H1 (cell line): Measurements from ENCODE around the gene VAPA. TPM values are rescaled to one million over a fixed set of nuclear protein-coding genes. Genes with fewer than 3 reads are reported as not detected.

ENCODE experiments used
- CTCF ChIA-PET: fragments of 300-600 bp; sonication (Branson Sonifier 250); formaldehyde crosslinking; loops from one replicate; lab custom pipeline; 2021; ENCODE audit not compliant: partially characterized antibody; lab: Charles Lee
- POLR2A ChIA-PET: fragments of 300-600 bp; sonication (Branson Sonifier 250); formaldehyde crosslinking; loops from one replicate; lab custom pipeline; 2021; ENCODE audit warnings: inconsistent platforms; ENCODE audit not compliant: partially characterized antibody; lab: Charles Lee
- DNase-seq, 2 experiments: peaks; one replicate each; pipeline versions ENCODE4 v3.0.0 to v3.0.0-alpha.2; 2010 to 2022; ENCODE audit warnings: low spot score in 2 of 2, low read depth in 1 of 2, mixed read lengths in 1 of 2
- FAIRE-seq: peaks from 2 replicates; lab custom pipeline; 2011; peaks lifted over from hg19 to GRCh38; lab: Jason Lieb, UNC
- H2AFZ ChIP-seq: 2 replicates; pipeline ENCODE4 v1.8.1; 2012; ENCODE audit warnings: low read length, inconsistent platforms
- H2AK5ac ChIP-seq: 2 replicates; pipeline ENCODE4 v1.6.1; 2013; ENCODE audit warnings: low read depth, low read length
- H2BK120ac ChIP-seq: replicated peaks from 2 replicates; pipeline ENCODE3; 2013; ENCODE audit warnings: low read depth, low read length, inconsistent platforms
- H2BK12ac ChIP-seq: 2 replicates; pipeline ENCODE4 v1.6.1; 2013; ENCODE audit warnings: low read depth, low read length
- H2BK15ac ChIP-seq: 2 replicates; pipeline ENCODE4 v1.6.1; 2013; ENCODE audit warnings: low read length
- H2BK20ac ChIP-seq: 2 replicates; pipeline ENCODE4 v1.6.1; 2013; ENCODE audit warnings: low read length
- H2BK5ac ChIP-seq: 2 replicates; pipeline ENCODE4 v1.6.1; 2013; ENCODE audit warnings: low read depth, low read length
- H3K14ac ChIP-seq: 2 replicates; pipeline ENCODE4 v1.6.1; 2013; ENCODE audit warnings: inconsistent platforms; ENCODE audit not compliant: insufficient read length
- H3K18ac ChIP-seq: 2 replicates; pipeline ENCODE4 v1.6.1; 2013; ENCODE audit warnings: low read length; ENCODE audit errors: extremely low read depth
- H3K23ac ChIP-seq: 2 replicates; pipeline ENCODE4 v1.6.1; 2013; ENCODE audit warnings: inconsistent platforms; ENCODE audit not compliant: insufficient read length
- H3K23me2 ChIP-seq: 2 replicates; pipeline ENCODE4 v1.6.1; 2013; ENCODE audit warnings: low read depth, low read length
- H3K27ac ChIP-seq: 2 replicates; pipeline ENCODE4 v1.6.1; 2011; ENCODE audit warnings: low read depth, low read length, inconsistent platforms
- H3K27me3 ChIP-seq, 4 experiments: replicated peaks in 1 of 4; 1 replicate in 1 of 4; 2 replicates in 3 of 4; pipeline versions ENCODE4 v1.6.1 to v1.8.1; 2011 to 2013; ENCODE audit warnings: low read length in 3 of 4, mild to moderate bottlenecking in 3 of 4, inconsistent platforms in 2 of 4, mixed read lengths in 2 of 4, moderate library complexity in 1 of 4; ENCODE audit not compliant: control insufficient read depth in 3 of 4, insufficient read depth in 3 of 4; ENCODE audit errors: extremely low read depth in 1 of 4
- H3K36me3 ChIP-seq, 4 experiments: 2 replicates each; pipeline versions ENCODE4 v1.6.1 to v1.8.1; 2011 to 2013; ENCODE audit warnings: mild to moderate bottlenecking in 4 of 4, low read length in 3 of 4, moderate library complexity in 2 of 4, control low read depth in 1 of 4, inconsistent platforms in 1 of 4; ENCODE audit not compliant: insufficient read depth in 4 of 4, control insufficient read depth in 2 of 4
- H3K4ac ChIP-seq: replicated peaks from 2 replicates; pipeline ENCODE3; 2013; ENCODE audit warnings: low read length, low read depth, mixed read lengths, inconsistent platforms; ENCODE audit not compliant: insufficient read length
- H3K4me1 ChIP-seq, 4 experiments: replicated peaks in 1 of 4; 1 replicate in 1 of 4; 2 replicates in 3 of 4; pipeline versions ENCODE4 v1.6.1 to v1.8.1; 2011 to 2013; ENCODE audit warnings: low read length in 3 of 4, inconsistent platforms in 2 of 4, mixed read lengths in 1 of 4; ENCODE audit not compliant: insufficient read depth in 4 of 4, control insufficient read depth in 3 of 4
- H3K4me2 ChIP-seq, 2 experiments: 2 replicates each; pipeline versions ENCODE4 v1.6.1 to v1.8.1; 2011 to 2013; ENCODE audit warnings: low read depth in 2 of 2, low read length in 2 of 2, control low read depth in 1 of 2, inconsistent platforms in 1 of 2, mild to moderate bottlenecking in 1 of 2; ENCODE audit not compliant: insufficient read depth in 1 of 2
- H3K4me3 ChIP-seq, 4 experiments: fragments of 200-600, 300-600 bp in 1 of 4; sonication (generic), shearing (Covaris generic), sonication (Bioruptor Twin) in 1 of 4; 2 replicates each; pipeline versions ENCODE4 v1.5.1 to v1.8.1; 2011 to 2016; ENCODE audit warnings: low read length in 4 of 4, low read depth in 3 of 4, control low read depth in 2 of 4, inconsistent platforms in 2 of 4, mild to moderate bottlenecking in 2 of 4, mixed read lengths in 1 of 4, moderate library complexity in 1 of 4; ENCODE audit not compliant: insufficient read depth in 2 of 4; ENCODE audit errors: extremely low read depth in 1 of 4
- H3K56ac ChIP-seq: replicated peaks from 2 replicates; pipeline ENCODE3; 2013; ENCODE audit warnings: low read depth, mild to moderate bottlenecking, mixed read lengths, low read length, inconsistent platforms; ENCODE audit not compliant: insufficient read length
- H3K79me1 ChIP-seq: 2 replicates; pipeline ENCODE4 v1.6.1; 2013; ENCODE audit warnings: low read depth, low read length, control low read depth
- H3K79me2 ChIP-seq, 2 experiments: 2 replicates each; pipeline versions ENCODE4 v1.6.1 to v1.8.1; 2012 to 2013; ENCODE audit warnings: low read length in 2 of 2, mild to moderate bottlenecking in 2 of 2, inconsistent platforms in 1 of 2; ENCODE audit not compliant: insufficient read depth in 2 of 2, control insufficient read depth in 1 of 2
- H3K9ac ChIP-seq, 4 experiments: replicated peaks in 1 of 4; 1 replicate in 1 of 4; 2 replicates in 3 of 4; pipeline versions ENCODE4 v1.6.1 to v1.8.1; 2011 to 2013; ENCODE audit warnings: low read depth in 3 of 4, low read length in 3 of 4, control low read depth in 2 of 4, mild to moderate bottlenecking in 2 of 4, moderate library complexity in 2 of 4, inconsistent platforms in 1 of 4; ENCODE audit errors: extremely low read depth in 1 of 4
- H3K9me3 ChIP-seq, 2 experiments: 2 replicates each; pipeline versions ENCODE4 v1.6.1 to v1.8.1; 2012 to 2013; ENCODE audit warnings: mild to moderate bottlenecking in 2 of 2, moderate library complexity in 2 of 2, control low read depth in 1 of 2, inconsistent platforms in 1 of 2, low read depth in 1 of 2, low read length in 1 of 2, mixed read lengths in 1 of 2; ENCODE audit not compliant: insufficient read depth in 2 of 2
- H4K20me1 ChIP-seq, 2 experiments: replicated peaks in 1 of 2; 2 replicates each; pipeline versions ENCODE3 to v1.8.1; 2011 to 2013; ENCODE audit warnings: inconsistent platforms in 2 of 2, low read length in 2 of 2, mild to moderate bottlenecking in 1 of 2; ENCODE audit not compliant: insufficient read depth in 2 of 2, control insufficient read depth in 1 of 2
- H4K5ac ChIP-seq: 2 replicates; pipeline ENCODE4 v1.6.1; 2013; ENCODE audit warnings: low read length, low read depth, mixed read lengths, inconsistent platforms; ENCODE audit not compliant: insufficient read length
- H4K8ac ChIP-seq: 2 replicates; pipeline ENCODE4 v1.8.0; 2013; ENCODE audit warnings: mild to moderate bottlenecking, moderate library complexity, low read length, inconsistent platforms; ENCODE audit not compliant: insufficient read depth; ENCODE audit errors: extremely low read depth
- H4K91ac ChIP-seq: replicated peaks from 2 replicates; pipeline ENCODE3; 2013; ENCODE audit warnings: low read length, mixed read lengths, inconsistent platforms; ENCODE audit not compliant: insufficient read length
- BACH1 ChIP-seq: IDR thresholded peaks from 2 replicates; pipeline ENCODE4 v1.6.1; 2012; ENCODE audit warnings: low read length, improper control_type of control experiment
- CBX8 ChIP-seq: fragments of 300-800, 300-1000 bp; sonication (generic); IDR thresholded peaks from 2 replicates; pipeline ENCODE4 v1.7.1; 2016; ENCODE audit warnings: low read depth, low read length, borderline replicate concordance
- EP300 ChIP-seq, 2 experiments: IDR thresholded peaks; 1 replicate in 1 of 2; 2 replicates in 1 of 2; pipeline ENCODE4 v1.6.1; 2011 to 2012; ENCODE audit warnings: low read depth in 2 of 2, low read length in 2 of 2, mild to moderate bottlenecking in 2 of 2, borderline replicate concordance in 1 of 2, inconsistent platforms in 1 of 2, moderate library complexity in 1 of 2
- EZH2 ChIP-seq: fragments of 200-600 bp; sonication (generic); IDR thresholded peaks from 2 replicates; pipeline ENCODE4 v1.7.1; 2012; ENCODE audit warnings: low read depth, mild to moderate bottlenecking, moderate library complexity, low read length, inconsistent platforms; ENCODE audit not compliant: severe bottlenecking
- NRF1 ChIP-seq: IDR thresholded peaks from 2 replicates; pipeline ENCODE4 v1.6.1; 2011; ENCODE audit warnings: mild to moderate bottlenecking, low read depth, low read length, improper control_type of control experiment
- RNF2 ChIP-seq: fragments of 200-900, 300-1000 bp; sonication (generic); IDR thresholded peaks from 2 replicates; pipeline ENCODE4 v1.7.1; 2016; ENCODE audit warnings: borderline replicate concordance, low read depth, mild to moderate bottlenecking, antibody characterized with exemption, low read length; ENCODE audit not compliant: poor library complexity, severe bottlenecking; ENCODE audit errors: missing control alignments
- SIRT6 ChIP-seq: IDR thresholded peaks from one replicate; pipeline ENCODE4 v1.7.1; 2012; ENCODE audit warnings: low read length, inconsistent platforms
- SP1 ChIP-seq: IDR thresholded peaks from 2 replicates; pipeline ENCODE4 v1.6.1; 2011; ENCODE audit warnings: low read depth, low read length
- SP4 ChIP-seq: IDR thresholded peaks from 2 replicates; pipeline ENCODE4 v1.6.1; 2012; ENCODE audit warnings: low read length, inconsistent platforms
- TAF7 ChIP-seq: optimal IDR thresholded peaks from 2 replicates; pipeline ENCODE3; 2011; ENCODE audit warnings: low read depth, mild to moderate bottlenecking, inconsistent platforms, low read length, moderate library complexity, borderline replicate concordance
- TCF12 ChIP-seq: IDR thresholded peaks from 2 replicates; pipeline ENCODE4 v1.6.1; 2011; ENCODE audit warnings: low read depth, mild to moderate bottlenecking, low read length
- WGBS, 2 experiments: shearing (Covaris generic) in 1 of 2; methylation state at CpG; one replicate each; pipeline versions ENCODE4 v1.1.6 to v1.1.7; 2013 to 2015; ENCODE audit warnings: low lambda C conversion rate in 2 of 2, mixed read lengths in 2 of 2, inconsistent platforms in 1 of 2, low coverage in 1 of 2, missing lambda C conversion rate in 1 of 2; ENCODE audit not compliant: insufficient replicate concordance in 2 of 2, insufficient coverage in 1 of 2, insufficient read length in 1 of 2; ENCODE audit errors: extremely low coverage in 1 of 2, missing lambda C conversion rate in 1 of 2; 5-methylcytosine and 5-hydroxymethylcytosine counted together
- polyA plus RNA-seq, 7 experiments: library from polyadenylated mRNA; depleted of rRNA in 3 of 7; stranded (reverse) in 5 of 7; unstranded in 2 of 7; fragments of >200 nt in 5 of 7; fragments of 200-250 nt in 2 of 7; gene quantifications; 1 replicate in 5 of 7; 2 replicates in 1 of 7; 4 replicates in 1 of 7; pipeline versions ENCODE4 v1.2.1 to v1.2.3, GENCODE V29; 2011 to 2013; ENCODE audit warnings: missing spikeins in 2 of 7, mixed read lengths in 2 of 7
- total RNA-seq: library from RNA; stranded (reverse); fragmentation: NEBNext Ultra II Directional; extraction: Animal tissue kit (Norgen Biotek cat#: 25700); gene quantifications from 2 replicates; pipeline ENCODE4 v1.2.1, GENCODE V29; 2021

VAPA gene
- total and polyA plus RNA-seq, 2 of the 8 experiments (the other 6 are each of a cell fraction or from before 2014, with no cell fraction given), result 79.7 to 130 TPM

- Histone ChIP-seq H4K8ac (no peak overlapping the region), H2AFZ (no peak overlapping the region), H4K20me1 (no peaks in the 10 kb centered on the region), H3K4me3 (no peak overlapping the region), H2BK20ac (no peak overlapping the region), H4K5ac (no peak overlapping the region), H3K9ac (no peak overlapping the region), H3K4ac (no peak overlapping the region), H3K27me3 (peaks cover 0 to 2% (median 0%) of the 10 kb centered on the region in 4 experiments; a peak in 1 of 7 replicates), H3K23me2 (no peaks in the 10 kb centered on the region), H4K91ac (no peak overlapping the region), H3K18ac (no peak overlapping the region; the same call in 1 of the 2 replicates), H2BK5ac (no peak overlapping the region), H3K27ac (no peak overlapping the region), H2BK15ac (no peak overlapping the region), H3K79me1 (no peaks in the 10 kb centered on the region), H3K79me2 (no peaks in the 10 kb centered on the region), H3K23ac (no peak overlapping the region), H3K56ac (no peak overlapping the region), H3K14ac (no peak overlapping the region), H3K36me3 (no peaks in the 10 kb centered on the region), H3K4me1 (no peaks in the 10 kb centered on the region), H3K4me2 (no peak overlapping the region), H3K9me3 (peaks cover 3 to 4% of the 10 kb centered on the region in 2 experiments; a peak in 2 of 4 replicates), H2AK5ac (no peak overlapping the region), H2BK120ac (no peak overlapping the region), H2BK12ac (no peak overlapping the region)
- POLR2A ChIA-PET, result no interaction called here
- no peak for DNase-seq
- CTCF ChIA-PET, result interaction anchor here (1.8 kb wide), 1 partner anchor 24 kb away, joined by 5 read pairs; no protein-coding TSS in a partner anchor
- FAIRE-seq, result no peak
- TF ChIP-seq SIRT6 (no peak), SP4 (no peak), CBX8 (no peak), TCF12 (no peak), TAF7 (no peak), NRF1 (no peak), EZH2 (no peak), RNF2 (no peak), BACH1 (no peak), SP1 (no peak), EP300 (IDR thresholded peaks at IDR 0.05; ENCODE audit: borderline replicate concordance in 1 of 2, low read depth in 2 of 2, low read length in 2 of 2) (no peak)
- 81% methylated on average over 2 of the region's 2 CpGs; no CpG with 5 or more reads in 1 of the 2 experiments for WGBS, 2 experiments
Observed at GRCh38 chr18:9995631-9996030, 81.8 kb downstream of the VAPA start.
